H1 (cell line): Measurements from ENCODE around the gene MANF. TPM values are rescaled to one million over a fixed set of nuclear protein-coding genes. Genes with fewer than 3 reads are reported as not detected.

Experiments used
- CTCF ChIA-PET: fragments of 300-600 bp; sonication (Branson Sonifier 250); formaldehyde crosslinking; loops from one replicate; lab custom pipeline; 2021; ENCODE audit not compliant: partially characterized antibody; lab: Charles Lee
- POLR2A ChIA-PET: fragments of 300-600 bp; sonication (Branson Sonifier 250); formaldehyde crosslinking; loops from one replicate; lab custom pipeline; 2021; ENCODE audit warnings: inconsistent platforms; ENCODE audit not compliant: partially characterized antibody; lab: Charles Lee
- DNase-seq, 2 experiments: peaks; one replicate each; pipeline versions ENCODE4 v3.0.0 to v3.0.0-alpha.2; 2010 to 2022; ENCODE audit warnings: low spot score in 2 of 2, low read depth in 1 of 2, mixed read lengths in 1 of 2
- FAIRE-seq: peaks from 2 replicates; lab custom pipeline; 2011; peaks lifted over from hg19 to GRCh38; lab: Jason Lieb, UNC
- H2AFZ ChIP-seq: 2 replicates; pipeline ENCODE4 v1.8.1; 2012; ENCODE audit warnings: low read length, inconsistent platforms
- H2AK5ac ChIP-seq: 2 replicates; pipeline ENCODE4 v1.6.1; 2013; ENCODE audit warnings: low read depth, low read length
- H2BK120ac ChIP-seq: replicated peaks from 2 replicates; pipeline ENCODE3; 2013; ENCODE audit warnings: low read depth, low read length, inconsistent platforms
- H2BK12ac ChIP-seq: 2 replicates; pipeline ENCODE4 v1.6.1; 2013; ENCODE audit warnings: low read depth, low read length
- H2BK15ac ChIP-seq: 2 replicates; pipeline ENCODE4 v1.6.1; 2013; ENCODE audit warnings: low read length
- H2BK20ac ChIP-seq: 2 replicates; pipeline ENCODE4 v1.6.1; 2013; ENCODE audit warnings: low read length
- H2BK5ac ChIP-seq: 2 replicates; pipeline ENCODE4 v1.6.1; 2013; ENCODE audit warnings: low read depth, low read length
- H3K14ac ChIP-seq: 2 replicates; pipeline ENCODE4 v1.6.1; 2013; ENCODE audit warnings: inconsistent platforms; ENCODE audit not compliant: insufficient read length
- H3K18ac ChIP-seq: 2 replicates; pipeline ENCODE4 v1.6.1; 2013; ENCODE audit warnings: low read length; ENCODE audit errors: extremely low read depth
- H3K23ac ChIP-seq: 2 replicates; pipeline ENCODE4 v1.6.1; 2013; ENCODE audit warnings: inconsistent platforms; ENCODE audit not compliant: insufficient read length
- H3K23me2 ChIP-seq: 2 replicates; pipeline ENCODE4 v1.6.1; 2013; ENCODE audit warnings: low read depth, low read length
- H3K27ac ChIP-seq: 2 replicates; pipeline ENCODE4 v1.6.1; 2011; ENCODE audit warnings: low read depth, low read length, inconsistent platforms
- H3K27me3 ChIP-seq, 4 experiments: replicated peaks in 1 of 4; 1 replicate in 1 of 4; 2 replicates in 3 of 4; pipeline versions ENCODE4 v1.6.1 to v1.8.1; 2011 to 2013; ENCODE audit warnings: low read length in 3 of 4, mild to moderate bottlenecking in 3 of 4, inconsistent platforms in 2 of 4, mixed read lengths in 2 of 4, moderate library complexity in 1 of 4; ENCODE audit not compliant: control insufficient read depth in 3 of 4, insufficient read depth in 3 of 4; ENCODE audit errors: extremely low read depth in 1 of 4
- H3K36me3 ChIP-seq, 4 experiments: 2 replicates each; pipeline versions ENCODE4 v1.6.1 to v1.8.1; 2011 to 2013; ENCODE audit warnings: mild to moderate bottlenecking in 4 of 4, low read length in 3 of 4, moderate library complexity in 2 of 4, control low read depth in 1 of 4, inconsistent platforms in 1 of 4; ENCODE audit not compliant: insufficient read depth in 4 of 4, control insufficient read depth in 2 of 4
- H3K4ac ChIP-seq: replicated peaks from 2 replicates; pipeline ENCODE3; 2013; ENCODE audit warnings: low read length, low read depth, mixed read lengths, inconsistent platforms; ENCODE audit not compliant: insufficient read length
- H3K4me1 ChIP-seq, 4 experiments: replicated peaks in 1 of 4; 1 replicate in 1 of 4; 2 replicates in 3 of 4; pipeline versions ENCODE4 v1.6.1 to v1.8.1; 2011 to 2013; ENCODE audit warnings: low read length in 3 of 4, inconsistent platforms in 2 of 4, mixed read lengths in 1 of 4; ENCODE audit not compliant: insufficient read depth in 4 of 4, control insufficient read depth in 3 of 4
- H3K4me2 ChIP-seq, 2 experiments: 2 replicates each; pipeline versions ENCODE4 v1.6.1 to v1.8.1; 2011 to 2013; ENCODE audit warnings: low read depth in 2 of 2, low read length in 2 of 2, control low read depth in 1 of 2, inconsistent platforms in 1 of 2, mild to moderate bottlenecking in 1 of 2; ENCODE audit not compliant: insufficient read depth in 1 of 2
- H3K4me3 ChIP-seq, 4 experiments: fragments of 200-600, 300-600 bp in 1 of 4; sonication (generic), shearing (Covaris generic), sonication (Bioruptor Twin) in 1 of 4; 2 replicates each; pipeline versions ENCODE4 v1.5.1 to v1.8.1; 2011 to 2016; ENCODE audit warnings: low read length in 4 of 4, low read depth in 3 of 4, control low read depth in 2 of 4, inconsistent platforms in 2 of 4, mild to moderate bottlenecking in 2 of 4, mixed read lengths in 1 of 4, moderate library complexity in 1 of 4; ENCODE audit not compliant: insufficient read depth in 2 of 4; ENCODE audit errors: extremely low read depth in 1 of 4
- H3K56ac ChIP-seq: replicated peaks from 2 replicates; pipeline ENCODE3; 2013; ENCODE audit warnings: low read depth, mild to moderate bottlenecking, mixed read lengths, low read length, inconsistent platforms; ENCODE audit not compliant: insufficient read length
- H3K79me1 ChIP-seq: 2 replicates; pipeline ENCODE4 v1.6.1; 2013; ENCODE audit warnings: low read depth, low read length, control low read depth
- H3K79me2 ChIP-seq, 2 experiments: 2 replicates each; pipeline versions ENCODE4 v1.6.1 to v1.8.1; 2012 to 2013; ENCODE audit warnings: low read length in 2 of 2, mild to moderate bottlenecking in 2 of 2, inconsistent platforms in 1 of 2; ENCODE audit not compliant: insufficient read depth in 2 of 2, control insufficient read depth in 1 of 2
- H3K9ac ChIP-seq, 4 experiments: replicated peaks in 1 of 4; 1 replicate in 1 of 4; 2 replicates in 3 of 4; pipeline versions ENCODE4 v1.6.1 to v1.8.1; 2011 to 2013; ENCODE audit warnings: low read depth in 3 of 4, low read length in 3 of 4, control low read depth in 2 of 4, mild to moderate bottlenecking in 2 of 4, moderate library complexity in 2 of 4, inconsistent platforms in 1 of 4; ENCODE audit errors: extremely low read depth in 1 of 4
- H3K9me3 ChIP-seq, 2 experiments: 2 replicates each; pipeline versions ENCODE4 v1.6.1 to v1.8.1; 2012 to 2013; ENCODE audit warnings: mild to moderate bottlenecking in 2 of 2, moderate library complexity in 2 of 2, control low read depth in 1 of 2, inconsistent platforms in 1 of 2, low read depth in 1 of 2, low read length in 1 of 2, mixed read lengths in 1 of 2; ENCODE audit not compliant: insufficient read depth in 2 of 2
- H4K20me1 ChIP-seq, 2 experiments: replicated peaks in 1 of 2; 2 replicates each; pipeline versions ENCODE3 to v1.8.1; 2011 to 2013; ENCODE audit warnings: inconsistent platforms in 2 of 2, low read length in 2 of 2, mild to moderate bottlenecking in 1 of 2; ENCODE audit not compliant: insufficient read depth in 2 of 2, control insufficient read depth in 1 of 2
- H4K5ac ChIP-seq: 2 replicates; pipeline ENCODE4 v1.6.1; 2013; ENCODE audit warnings: low read length, low read depth, mixed read lengths, inconsistent platforms; ENCODE audit not compliant: insufficient read length
- H4K8ac ChIP-seq: 2 replicates; pipeline ENCODE4 v1.8.0; 2013; ENCODE audit warnings: mild to moderate bottlenecking, moderate library complexity, low read length, inconsistent platforms; ENCODE audit not compliant: insufficient read depth; ENCODE audit errors: extremely low read depth
- H4K91ac ChIP-seq: replicated peaks from 2 replicates; pipeline ENCODE3; 2013; ENCODE audit warnings: low read length, mixed read lengths, inconsistent platforms; ENCODE audit not compliant: insufficient read length
- ASH2L ChIP-seq: fragments of 200-600, 300-600 bp; sonication (generic); IDR thresholded peaks from one replicate; pipeline ENCODE4 v1.7.1; 2017; ENCODE audit warnings: low read length
- ATF2 ChIP-seq: IDR thresholded peaks from 2 replicates; pipeline ENCODE4 v1.6.1; 2012; ENCODE audit warnings: low read length, inconsistent platforms
- CEBPB ChIP-seq: IDR thresholded peaks from 2 replicates; pipeline ENCODE4 v1.6.1; 2012; ENCODE audit warnings: low read depth, low read length
- GABPA ChIP-seq: IDR thresholded peaks from 2 replicates; pipeline ENCODE4 v1.6.1; 2011; ENCODE audit warnings: mild to moderate bottlenecking, low read length, moderate library complexity, borderline replicate concordance; ENCODE audit not compliant: insufficient read depth
- POLR2A ChIP-seq, 2 experiments: IDR thresholded peaks; 1 replicate in 1 of 2; 2 replicates in 1 of 2; pipeline ENCODE4 v1.6.1; 2011; ENCODE audit warnings: low read depth in 2 of 2, low read length in 2 of 2, mild to moderate bottlenecking in 2 of 2; ENCODE audit errors: control extremely low read depth in 1 of 2
- POU5F1 ChIP-seq: IDR thresholded peaks from 2 replicates; pipeline ENCODE4 v1.6.1; 2011; ENCODE audit warnings: low read depth, mild to moderate bottlenecking, low read length, moderate library complexity
- RXRA ChIP-seq: IDR thresholded peaks from 2 replicates; pipeline ENCODE4 v1.6.1; 2011; ENCODE audit warnings: low read depth, mild to moderate bottlenecking, low read length, moderate library complexity; ENCODE audit not compliant: insufficient read depth
- SIRT6 ChIP-seq: IDR thresholded peaks from one replicate; pipeline ENCODE4 v1.7.1; 2012; ENCODE audit warnings: low read length, inconsistent platforms
- SP1 ChIP-seq: IDR thresholded peaks from 2 replicates; pipeline ENCODE4 v1.6.1; 2011; ENCODE audit warnings: low read depth, low read length
- TBP ChIP-seq: IDR thresholded peaks from 2 replicates; pipeline ENCODE4 v1.6.1; 2011; ENCODE audit warnings: low read depth, low read length, improper control_type of control experiment
- TEAD4 ChIP-seq: IDR thresholded peaks from 2 replicates; pipeline ENCODE4 v1.6.1; 2012; ENCODE audit warnings: low read depth, low read length, inconsistent platforms, mixed read lengths
- WGBS, 2 experiments: shearing (Covaris generic) in 1 of 2; methylation state at CpG; one replicate each; pipeline versions ENCODE4 v1.1.6 to v1.1.7; 2013 to 2015; ENCODE audit warnings: low lambda C conversion rate in 2 of 2, mixed read lengths in 2 of 2, inconsistent platforms in 1 of 2, low coverage in 1 of 2, missing lambda C conversion rate in 1 of 2; ENCODE audit not compliant: insufficient replicate concordance in 2 of 2, insufficient coverage in 1 of 2, insufficient read length in 1 of 2; ENCODE audit errors: extremely low coverage in 1 of 2, missing lambda C conversion rate in 1 of 2; 5-methylcytosine and 5-hydroxymethylcytosine counted together
- polyA plus RNA-seq, 7 experiments: library from polyadenylated mRNA; depleted of rRNA in 3 of 7; stranded (reverse) in 5 of 7; unstranded in 2 of 7; fragments of >200 nt in 5 of 7; fragments of 200-250 nt in 2 of 7; gene quantifications; 1 replicate in 5 of 7; 2 replicates in 1 of 7; 4 replicates in 1 of 7; pipeline versions ENCODE4 v1.2.1 to v1.2.3, GENCODE V29; 2011 to 2013; ENCODE audit warnings: missing spikeins in 2 of 7, mixed read lengths in 2 of 7
- total RNA-seq: library from RNA; stranded (reverse); fragmentation: NEBNext Ultra II Directional; extraction: Animal tissue kit (Norgen Biotek cat#: 25700); gene quantifications from 2 replicates; pipeline ENCODE4 v1.2.1, GENCODE V29; 2021

MANF gene
- total and polyA plus RNA-seq, 2 of the 8 experiments (the other 6 are each of a cell fraction or from before 2014, with no cell fraction given): 37.5 to 159 TPM

GRCh38 chr3:51426921-51427320 is 41.8 kb downstream of the MANF start:
- H3K4me2 ChIP-seq: no peak overlapping the region
- H2BK120ac ChIP-seq: no peak overlapping the region
- 92% methylated on average over 4 of the region's 4 CpGs; no CpG with 5 or more reads in 1 of the 2 experiments for WGBS, 2 experiments
- H3K79me2 ChIP-seq: no peaks in the 10 kb centered on the region
- H3K4ac ChIP-seq: no peak overlapping the region
- no peak overlapping the region for H3K4me3 ChIP-seq
- no peak overlapping the region for H3K56ac ChIP-seq
- H3K23me2 ChIP-seq: no peaks in the 10 kb centered on the region
- POLR2A ChIA-PET: no interaction called here
- H2AFZ ChIP-seq: no peak overlapping the region
- H2BK20ac ChIP-seq: no peak overlapping the region
- H4K5ac ChIP-seq: no peak overlapping the region
- no peaks in the 10 kb centered on the region for H3K79me1 ChIP-seq
- peaks cover 0 to 2% of the 10 kb centered on the region in 2 experiments for H4K20me1 ChIP-seq
- no peaks in the 10 kb centered on the region for H3K27me3 ChIP-seq
- no peak overlapping the region for H3K14ac ChIP-seq
- H3K9ac ChIP-seq: no peak overlapping the region
- H3K18ac ChIP-seq: no peak overlapping the region
- H2BK15ac ChIP-seq: no peak overlapping the region
- DNase-seq (no peak), FAIRE-seq (no peak)
- no peaks in the 10 kb centered on the region for H3K9me3 ChIP-seq
- no peak overlapping the region for H4K8ac ChIP-seq
- peaks cover 2 to 29% (median 12%) of the 10 kb centered on the region in 4 experiments; a peak in 7 of 8 replicates for H3K36me3 ChIP-seq
- CTCF ChIA-PET: interaction anchor here (0.8 to 1.5 kb wide), 3 partner anchors 12 to 255 kb away, joined by 3 to 6 read pairs (median 4); no protein-coding TSS in a partner anchor
- no peak overlapping the region for H3K27ac ChIP-seq
- H2AK5ac ChIP-seq: no peak overlapping the region
- H2BK12ac ChIP-seq: no peak overlapping the region
- no peak overlapping the region for H2BK5ac ChIP-seq
- H4K91ac ChIP-seq: no peak overlapping the region
- TF ChIP-seq ASH2L (no peak), TEAD4 (no peak), ATF2 (no peak), POLR2A (IDR thresholded peaks at IDR 0.05; ENCODE audit: control extremely low read depth in 1 of 2, low read depth in 2 of 2, low read length in 2 of 2) (no peak), SIRT6 (no peak), RXRA (no peak), CEBPB (no peak), SP1 (no peak), TBP (no peak), GABPA (no peak), POU5F1 (no peak)
- H3K4me1 ChIP-seq: no peaks in the 10 kb centered on the region
- no peak overlapping the region for H3K23ac ChIP-seq
